K562 (cell line): Measurements from ENCODE around the gene EIF4G1. TPM values are rescaled to one million over a fixed set of nuclear protein-coding genes. Genes with fewer than 3 reads are reported as not detected.

Experiments used
- BHLHE40 ChIP-seq: IDR thresholded peaks from 2 replicates; pipeline ENCODE4 v1.6.1; 2011; ENCODE audit warnings: low read length, improper control_type of control experiment
- CBX3 ChIP-seq, 2 experiments: IDR thresholded peaks; 1 replicate in 1 of 2; 2 replicates in 1 of 2; pipeline ENCODE4 v1.6.1; 2012; ENCODE audit warnings: inconsistent platforms in 2 of 2, low read length in 2 of 2, borderline replicate concordance in 1 of 2, control low read depth in 1 of 2
- CTBP1 ChIP-seq: fragments of 450-650 bp; IDR thresholded peaks from 2 replicates; pipeline ENCODE4 v1.6.1; 2016; ENCODE audit warnings: borderline replicate concordance
- DACH1 ChIP-seq: fragments of 450-650 bp; IDR thresholded peaks from 2 replicates; pipeline ENCODE4 v1.6.1; 2018; ENCODE audit not compliant: partially characterized antibody
- ELF4 ChIP-seq: fragments of 450-650 bp; formaldehyde crosslinking; IDR thresholded peaks from 2 replicates; pipeline ENCODE4 v1.4.0; 2022; ENCODE audit warnings: missing genetic modification characterization
- GTF2F1 ChIP-seq: IDR thresholded peaks from 2 replicates; pipeline ENCODE4 v1.6.1; 2011; ENCODE audit warnings: low read depth, low read length, improper control_type of control experiment
- HDGF ChIP-seq: fragments of 450-650 bp; IDR thresholded peaks from 2 replicates; pipeline ENCODE4 v1.6.1; 2016
- RAD51 ChIP-seq: fragments of 450-650 bp; IDR thresholded peaks from 2 replicates; pipeline ENCODE4 v1.7.1; 2016; ENCODE audit warnings: low read depth, mild to moderate bottlenecking, borderline replicate concordance
- U2AF1 ChIP-seq: fragments of 200-400 bp; formaldehyde crosslinking; optimal IDR thresholded peaks from 2 replicates; pipeline ENCODE3; 2017; ENCODE audit warnings: mild to moderate bottlenecking, low read depth, low read length, moderate library complexity
- ZNF717 ChIP-seq: fragments of 250-450 bp; sonication (Bioruptor Pico); IDR thresholded peaks from 2 replicates; pipeline ENCODE4 v1.5.0; 2021
- ZNF766 ChIP-seq: fragments of 200-800 bp; sonication (Bioruptor generic); conservative IDR thresholded peaks from 2 replicates; pipeline ENCODE4 v1.6.1; 2016; ENCODE audit warnings: missing genetic modification characterization, missing compliant biosample characterization
- polyA plus RNA-seq, 8 experiments: library from polyadenylated mRNA; depleted of rRNA in 4 of 8; stranded (reverse) in 5 of 8; unstranded in 3 of 8; fragments of >200 nt; fragmentation: Nextera tagmentation in 2 of 8; fragmentation: Illumina TruSeq in 1 of 8; extraction: Ambion mirVana in 2 of 8; extraction: Trizol in 1 of 8; gene quantifications; 2 replicates each; pipeline versions ENCODE4 v1.2.1 to v1.2.3, GENCODE V29; 2011 to 2014; ENCODE audit warnings: inconsistent platforms in 1 of 8, missing spikeins in 1 of 8
- total RNA-seq, 7 experiments: library from RNA; depleted of rRNA in 6 of 7; stranded (reverse); fragments of >200 nt in 6 of 7; fragmentation: Illumina TruSeq in 2 of 7; extraction: Trizol in 2 of 7; gene quantifications; 2 replicates each; pipeline versions ENCODE4 v1.2.1 to v1.2.3, GENCODE V29; 2011 to 2021; ENCODE audit warnings: low replicate concordance in 1 of 7
- TF ChIP-seq, protein P1 (sequence below), 2 experiments: fragments of 250-450 bp in 1 of 2; fragments of 450-650 bp in 1 of 2; sonication (Bioruptor Pico) in 1 of 2; IDR thresholded peaks; 2 replicates each; pipeline versions ENCODE4 v1.6.1 to v1.8.0; 2016 to 2021; ENCODE audit warnings: mild to moderate bottlenecking in 2 of 2, moderate library complexity in 2 of 2, missing compliant biosample characterization in 1 of 2, missing genetic modification characterization in 1 of 2
- TF ChIP-seq, protein P2 (sequence below): fragments of 250-450 bp; sonication (Bioruptor Pico); IDR thresholded peaks from 2 replicates; pipeline ENCODE4 v1.5.0; 2021; ENCODE audit warnings: mild to moderate bottlenecking, moderate library complexity
- TF ChIP-seq, protein P3 (sequence below): fragments of 250-450 bp; sonication (Bioruptor Pico); IDR thresholded peaks from 2 replicates; pipeline ENCODE4 v1.5.1; 2021; ENCODE audit warnings: mild to moderate bottlenecking
- TF ChIP-seq, protein P4 (sequence below), 2 experiments: fragments of 200-800 bp in 1 of 2; sonication (Bioruptor generic) in 1 of 2; sonication (generic) in 1 of 2; formaldehyde crosslinking in 1 of 2; IDR thresholded peaks in 1 of 2; conservative IDR thresholded peaks in 1 of 2; 2 replicates each; pipeline versions ENCODE4 v1.5.0 to v1.6.1; 2016 to 2020; ENCODE audit warnings: missing compliant biosample characterization in 1 of 2, missing genetic modification characterization in 1 of 2, missing genetic modification reagents in 1 of 2

Gene EIF4G1
- total and polyA plus RNA-seq, 9 of the 15 experiments (the other 6 are each of a cell fraction or from before 2014, with no cell fraction given), result 4.6 to 505 (median 155) TPM

DNA sequence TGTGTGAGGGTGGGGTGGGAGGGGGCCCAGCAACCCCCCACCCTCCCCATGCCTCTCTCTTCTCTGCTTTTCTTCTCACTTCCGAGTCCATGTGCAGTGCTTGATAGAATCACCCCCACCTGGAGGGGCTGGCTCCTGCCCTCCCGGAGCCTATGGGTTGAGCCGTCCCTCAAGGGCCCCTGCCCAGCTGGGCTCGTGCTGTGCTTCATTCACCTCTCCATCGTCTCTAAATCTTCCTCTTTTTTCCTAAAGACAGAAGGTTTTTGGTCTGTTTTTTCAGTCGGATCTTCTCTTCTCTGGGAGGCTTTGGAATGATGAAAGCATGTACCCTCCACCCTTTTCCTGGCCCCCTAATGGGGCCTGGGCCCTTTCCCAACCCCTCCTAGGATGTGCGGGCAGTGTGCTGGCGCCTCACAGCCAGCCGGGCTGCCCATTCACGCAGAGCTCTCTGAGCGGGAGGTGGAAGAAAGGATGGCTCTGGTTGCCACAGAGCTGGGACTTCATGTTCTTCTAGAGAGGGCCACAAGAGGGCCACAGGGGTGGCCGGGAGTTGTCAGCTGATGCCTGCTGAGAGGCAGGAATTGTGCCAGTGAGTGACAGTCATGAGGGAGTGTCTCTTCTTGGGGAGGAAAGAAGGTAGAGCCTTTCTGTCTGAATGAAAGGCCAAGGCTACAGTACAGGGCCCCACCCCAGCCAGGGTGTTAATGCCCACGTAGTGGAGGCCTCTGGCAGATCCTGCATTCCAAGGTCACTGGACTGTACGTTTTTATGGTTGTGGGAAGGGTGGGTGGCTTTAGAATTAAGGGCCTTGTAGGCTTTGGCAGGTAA is 31.1 kb downstream of the EIF4G1 start (continued):
- TF ChIP-seq, protein P1, sequence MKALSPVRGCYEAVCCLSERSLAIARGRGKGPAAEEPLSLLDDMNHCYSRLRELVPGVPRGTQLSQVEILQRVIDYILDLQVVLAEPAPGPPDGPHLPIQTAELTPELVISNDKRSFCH (CRISPR knock-in tag; IDR thresholded peaks at IDR 0.05), result no peak
- TF ChIP-seq, protein P1 (tag; IDR thresholded peaks at IDR 0.05), result no peak
- 0 out of 2 replicates have a peak, but pooled peaks have one; percentile 67 for TF ChIP-seq HDGF
- peak; percentile 58; the same call in 1 of the 2 replicates for TF ChIP-seq BHLHE40
- TF ChIP-seq CBX3 (IDR thresholded peaks at IDR 0.05; ENCODE audit: borderline replicate concordance in 1 of 2, low read length in 2 of 2), result peak in 1 of 2 experiments; percentile 55; a peak in 1 of 3 replicates
- peak; percentile 66; the same call in 1 of the 2 replicates for TF ChIP-seq ZNF766 (CRISPR knock-in tag)
- no peak for TF ChIP-seq ELF4 (CRISPR knock-in tag)
- TF ChIP-seq GTF2F1, result no peak
- TF ChIP-seq, protein P2, sequence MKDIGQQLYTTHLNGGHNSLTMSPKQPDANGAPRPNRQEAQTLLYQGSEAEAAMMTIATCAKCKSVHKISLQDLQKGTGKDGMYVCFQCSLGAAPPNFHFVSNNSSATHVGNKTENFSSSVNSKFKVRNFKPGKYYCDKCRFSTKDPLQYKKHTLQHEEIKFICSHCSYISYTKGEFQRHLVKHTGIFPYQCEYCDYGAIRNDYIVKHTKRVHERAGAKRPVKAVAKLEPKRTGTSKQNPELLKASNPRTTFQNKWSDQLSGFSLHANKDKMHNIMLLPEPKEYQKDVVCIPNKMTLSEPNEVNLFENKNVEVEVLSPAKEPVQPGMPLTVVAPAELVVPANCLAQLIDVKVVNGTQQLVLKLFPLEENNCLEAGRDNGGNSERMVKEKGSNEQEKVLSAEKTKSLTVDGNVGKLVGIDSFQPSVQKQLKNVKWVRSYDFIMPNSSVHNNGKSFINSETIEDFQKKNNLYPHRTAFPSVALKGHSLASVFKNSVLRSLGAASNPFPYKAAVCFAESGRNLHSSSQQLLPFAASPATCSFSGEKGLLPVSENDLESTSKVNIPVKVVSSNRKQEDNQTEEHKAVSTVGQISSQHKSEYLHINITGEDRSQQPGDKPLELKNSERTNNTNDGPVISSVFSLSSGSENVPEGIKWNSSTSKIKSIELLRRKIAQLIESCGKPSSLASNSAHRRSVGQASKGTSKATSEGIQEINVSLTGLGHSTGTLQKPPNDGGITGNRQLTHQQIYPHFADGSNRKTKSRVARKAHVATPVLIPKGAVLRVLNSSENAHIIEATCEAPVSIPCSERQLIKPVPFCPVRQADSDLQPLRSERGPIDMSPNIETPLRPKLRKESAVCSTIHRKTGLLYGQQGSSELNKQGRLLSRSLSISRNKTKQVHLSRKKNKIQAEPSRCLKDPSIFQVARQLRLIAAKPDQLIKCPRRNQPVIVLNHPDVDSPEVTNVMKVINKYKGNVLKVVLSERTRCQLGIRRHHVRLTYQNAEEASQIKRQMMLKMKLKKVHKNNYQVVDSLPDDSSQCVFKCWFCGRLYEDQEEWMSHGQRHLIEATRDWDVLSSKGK (CRISPR knock-in tag), result no peak
- TF ChIP-seq, protein P3, sequence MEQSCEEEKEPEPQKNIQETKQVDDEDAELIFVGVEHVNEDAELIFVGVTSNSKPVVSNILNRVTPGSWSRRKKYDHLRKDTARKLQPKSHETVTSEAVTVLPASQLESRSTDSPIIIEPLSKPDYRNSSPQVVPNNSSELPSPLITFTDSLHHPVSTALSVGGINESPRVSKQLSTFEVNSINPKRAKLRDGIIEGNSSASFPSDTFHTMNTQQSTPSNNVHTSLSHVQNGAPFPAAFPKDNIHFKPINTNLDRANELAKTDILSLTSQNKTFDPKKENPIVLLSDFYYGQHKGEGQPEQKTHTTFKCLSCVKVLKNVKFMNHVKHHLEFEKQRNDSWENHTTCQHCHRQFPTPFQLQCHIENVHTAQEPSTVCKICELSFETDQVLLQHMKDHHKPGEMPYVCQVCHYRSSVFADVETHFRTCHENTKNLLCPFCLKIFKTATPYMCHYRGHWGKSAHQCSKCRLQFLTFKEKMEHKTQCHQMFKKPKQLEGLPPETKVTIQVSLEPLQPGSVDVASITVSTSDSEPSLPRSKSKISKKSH (CRISPR knock-in tag), result no peak
- no peak for TF ChIP-seq ZNF717 (CRISPR knock-in tag)
- TF ChIP-seq U2AF1, result no peak
- TF ChIP-seq RAD51, result peak; percentile 54; the same call in 1 of the 2 replicates
- 0 out of 2 replicates have a peak, but pooled peaks have one; percentile 30 for TF ChIP-seq CTBP1
- TF ChIP-seq, protein P4, sequence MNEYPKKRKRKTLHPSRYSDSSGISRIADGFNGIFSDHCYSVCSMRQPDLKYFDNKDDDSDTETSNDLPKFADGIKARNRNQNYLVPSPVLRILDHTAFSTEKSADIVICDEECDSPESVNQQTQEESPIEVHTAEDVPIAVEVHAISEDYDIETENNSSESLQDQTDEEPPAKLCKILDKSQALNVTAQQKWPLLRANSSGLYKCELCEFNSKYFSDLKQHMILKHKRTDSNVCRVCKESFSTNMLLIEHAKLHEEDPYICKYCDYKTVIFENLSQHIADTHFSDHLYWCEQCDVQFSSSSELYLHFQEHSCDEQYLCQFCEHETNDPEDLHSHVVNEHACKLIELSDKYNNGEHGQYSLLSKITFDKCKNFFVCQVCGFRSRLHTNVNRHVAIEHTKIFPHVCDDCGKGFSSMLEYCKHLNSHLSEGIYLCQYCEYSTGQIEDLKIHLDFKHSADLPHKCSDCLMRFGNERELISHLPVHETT (CRISPR knock-in tag; conservative IDR thresholded peaks at IDR 0.05 in 1 of 2, IDR thresholded peaks at IDR 0.05 in 1 of 2), result no peak
- TF ChIP-seq DACH1, result peak; percentile 91
